ENCODE results near the gene PFKFB4. TPM values are rescaled to one million over a fixed set of nuclear protein-coding genes. Genes with fewer than 3 reads are reported as not detected.
A peak's percentile ranks its signal among the peaks of the same experiment; 100 is the strongest.

The PFKFB4 gene
- total RNA-seq, 2 experiments from 2014 or later, result 42.8 to 49.1 TPM

- no peak for ATAC-seq
- H3K36me3 Mint-ChIP-seq (ENCODE audit: low read depth), result peaks cover 70% of the 10 kb centered on the region
- H3K9me3 Mint-ChIP-seq (ENCODE audit: insufficient read depth), result no peaks in the 10 kb centered on the region
- ChIA-PET POLR2A (interaction anchor here (0.7 to 3.5 kb wide), 4 partner anchors 10 to 165 kb away, joined by 3 to 44 read pairs (median 4); partner anchors contain the start of genes ATRIP and SHISA5), CTCF (interaction anchor here (0.9 to 1.3 kb wide), 3 partner anchors 32 to 81 kb away, joined by 3 to 8 read pairs (median 4); no protein-coding TSS in a partner anchor)
- H3K27ac Mint-ChIP-seq, result peak overlapping the region; percentile 97
- peaks cover 57% of the 10 kb centered on the region for H3K4me1 Mint-ChIP-seq (ENCODE audit: low read depth)
- no peaks in the 10 kb centered on the region for H3K27me3 Mint-ChIP-seq (ENCODE audit: low read depth)
- H3K4me3 Mint-ChIP-seq, result peak overlapping the region; percentile 96
- no peak for DNase-seq
These were observed 88.3 kb downstream of the PFKFB4 start for GRCh38 chr3:48468329-48468731.

Small RNAs within 50 kb of the gene (microRNA-seq; reads per million reads assigned to microRNA genes)
- gene MIR6823 (not detected), gene MIR711 (not detected)

Other genes starting within 250 kb of the PFKFB4 start
- not detected for gene SPINK8, start 223.1 kb downstream of the PFKFB4 start, total RNA-seq
- not detected for gene FBXW12, start 184.6 kb downstream of the PFKFB4 start, total RNA-seq
- gene PLXNB1, start 126.7 kb downstream of the PFKFB4 start, total RNA-seq, result 1 to 10 TPM in 1 of 2 experiments, under 1 TPM in 1; 0.76 to 1.7 TPM
- 10 to 100 TPM; 16.3 to 16.5 TPM for gene CCDC51, start 116.7 kb downstream of the PFKFB4 start, total RNA-seq
- gene TMA7, start 116.5 kb downstream of the PFKFB4 start, total RNA-seq, result 100 to 1,000 TPM; 339 to 364 TPM
- 10 to 100 TPM; 18.8 to 20.3 TPM for gene ATRIP, start 110.1 kb downstream of the PFKFB4 start, total RNA-seq
- gene SHISA5, start 52.6 kb downstream of the PFKFB4 start, total RNA-seq, result 100 to 1,000 TPM; 195 to 201 TPM
- not detected for gene UCN2, start 7.0 kb upstream of the PFKFB4 start, total RNA-seq
- 1 to 10 TPM; 1.2 to 1.6 TPM for gene COL7A1, start 38.5 kb upstream of the PFKFB4 start, total RNA-seq
- 100 to 1,000 TPM; 196 to 202 TPM for gene UQCRC1, start 52.8 kb upstream of the PFKFB4 start, total RNA-seq
- under 1 TPM in 1 of 2 experiments, not detected in 1; 0.39 TPM for gene TMEM89, start 65.0 kb upstream of the PFKFB4 start, total RNA-seq
- 10 to 100 TPM; 58.0 to 61.5 TPM for gene SLC26A6, start 78.7 kb upstream of the PFKFB4 start, total RNA-seq
- gene CELSR3, start 106.1 kb upstream of the PFKFB4 start, total RNA-seq, result 10 to 100 TPM; 19.5 to 20.2 TPM
- gene NCKIPSD, start 129.1 kb upstream of the PFKFB4 start, total RNA-seq, result 10 to 100 TPM; 56.5 to 57.1 TPM
- gene IP6K2, start 160.4 kb upstream of the PFKFB4 start, total RNA-seq, result 10 to 100 TPM; 49.6 to 50.4 TPM

All from activated CD8-positive, alpha-beta T cell treated with anti-CD3 and anti-CD28 coated beads, Interleukin-2, amount 10 ng/mL, durations not matched to agents 7 days and 5 days (primary cell).